ENCODE measurements around the gene CAMTA1.
A peak's percentile ranks its signal among the peaks of the same experiment; 100 is the strongest.
"Not testable (repeated sequence)": the region's sequence is repeated elsewhere in the genome, so short reads cannot be mapped to it uniquely, and the experiment has no call there.

Gene CAMTA1

DNA sequence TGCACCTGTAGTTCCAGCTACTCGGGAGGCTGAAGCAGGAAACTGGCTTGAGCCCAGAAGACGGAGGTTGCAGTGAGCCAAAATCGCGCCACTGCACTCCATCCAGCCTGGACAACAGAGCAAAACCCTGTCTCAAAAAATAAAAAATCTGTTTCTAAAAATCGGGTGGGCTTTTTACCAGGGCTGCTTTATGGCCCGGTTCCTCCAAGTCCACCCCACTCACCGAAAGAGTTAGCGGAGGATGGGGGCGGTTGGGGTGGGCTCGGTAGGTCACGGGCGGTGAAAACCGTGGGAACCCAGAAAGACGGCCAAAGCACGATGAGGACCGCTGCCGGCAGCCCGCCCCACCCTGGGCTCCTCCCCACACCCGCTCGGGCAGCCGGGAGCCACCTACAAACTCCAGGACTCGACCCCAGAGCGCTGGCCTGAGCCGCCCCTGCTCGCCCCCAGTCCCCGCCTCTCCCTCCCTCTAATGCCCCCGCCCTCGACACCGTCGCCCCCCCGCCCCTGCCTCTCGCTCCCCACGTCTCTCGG, 998.0 kb downstream of the CAMTA1 start:
- no peak for DNase-seq (ENCODE audit: low read depth)

GRCh38 chr1:7783826-7784491, 998.7 kb downstream of the CAMTA1 start, which contains the start of gene PER3:
Gene PER3, plus strand, starts transcription at chr1:7784291. Its CDS starts 587 bp downstream, at chr1:7784878.
- DNase-seq (ENCODE audit: low read depth): peak; percentile 89

DNA sequence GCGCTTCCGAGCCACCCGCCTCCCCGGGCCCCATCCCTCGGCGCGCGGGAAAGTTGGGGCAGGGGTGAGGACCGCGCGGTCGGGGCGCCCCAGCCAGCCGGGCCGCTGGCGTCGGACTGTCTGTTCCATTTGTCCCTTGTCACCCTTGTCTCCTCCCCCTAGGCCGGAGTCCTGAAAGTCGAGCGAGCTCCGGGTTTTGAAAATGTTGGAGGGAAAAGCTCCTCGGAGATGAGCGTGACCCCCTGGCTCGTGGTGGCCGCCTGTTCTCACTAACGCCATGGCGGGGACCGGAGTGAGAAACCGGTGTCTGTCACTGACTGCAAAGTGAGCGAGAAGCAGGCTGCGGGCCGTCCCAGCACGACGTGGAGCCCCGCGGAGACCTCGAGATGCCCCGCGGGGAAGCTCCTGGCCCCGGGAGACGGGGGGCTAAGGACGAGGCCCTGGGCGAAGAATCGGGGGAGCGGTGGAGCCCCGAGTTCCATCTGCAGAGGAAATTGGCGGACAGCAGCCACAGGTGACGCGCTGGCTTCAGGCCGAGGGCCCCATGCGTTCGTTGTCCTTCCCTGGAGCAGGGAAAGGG, 999.3 kb downstream of the CAMTA1 start:
- DNase-seq (ENCODE audit: low read depth): no peak

GRCh38 chr1:7785108-7785507, 999.9 kb downstream of the CAMTA1 start:
- no peak for DNase-seq (ENCODE audit: low read depth)

DNA sequence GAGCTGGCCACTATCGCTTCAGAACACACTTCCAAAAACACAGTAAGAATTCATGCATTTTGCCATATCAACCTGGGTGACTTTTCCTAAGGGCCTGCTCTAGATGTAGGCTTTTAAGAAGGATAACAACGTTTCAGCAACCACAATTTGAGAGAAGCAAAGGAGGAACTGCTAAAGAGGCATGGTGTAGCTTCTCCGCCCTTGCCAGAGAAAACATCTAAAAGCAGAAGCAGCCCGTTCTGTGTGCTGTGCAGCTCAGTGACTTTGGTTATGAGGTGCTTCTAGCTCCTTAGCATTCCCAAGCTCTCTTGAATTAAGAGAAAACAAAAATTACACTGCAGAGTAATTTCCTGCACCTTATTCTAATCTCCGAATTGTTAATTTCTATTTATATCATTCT, 1001.5 kb downstream of the CAMTA1 start:
- DNase-seq (ENCODE audit: low read depth): no peak

DNA sequence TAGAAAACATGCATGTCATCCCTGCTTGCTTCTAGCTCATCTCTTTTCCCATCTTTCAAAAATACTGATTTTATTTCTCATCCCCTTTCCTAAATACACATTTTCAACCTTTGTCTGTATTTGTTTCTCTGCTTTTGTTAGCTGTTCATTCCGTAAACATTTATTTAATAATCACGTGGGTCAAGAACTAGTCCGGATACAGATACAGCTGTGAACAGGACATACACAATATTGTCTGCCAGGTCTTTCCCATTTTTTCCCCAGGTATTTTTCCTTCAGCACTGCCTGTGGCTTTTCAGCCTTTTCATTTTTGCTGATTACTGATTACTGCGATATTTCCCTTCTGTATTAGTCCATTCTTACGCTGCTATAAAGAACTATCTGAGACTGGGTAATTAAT, 1004.6 kb downstream of the CAMTA1 start:
- no peak for DNase-seq (ENCODE audit: low read depth)

DNA sequence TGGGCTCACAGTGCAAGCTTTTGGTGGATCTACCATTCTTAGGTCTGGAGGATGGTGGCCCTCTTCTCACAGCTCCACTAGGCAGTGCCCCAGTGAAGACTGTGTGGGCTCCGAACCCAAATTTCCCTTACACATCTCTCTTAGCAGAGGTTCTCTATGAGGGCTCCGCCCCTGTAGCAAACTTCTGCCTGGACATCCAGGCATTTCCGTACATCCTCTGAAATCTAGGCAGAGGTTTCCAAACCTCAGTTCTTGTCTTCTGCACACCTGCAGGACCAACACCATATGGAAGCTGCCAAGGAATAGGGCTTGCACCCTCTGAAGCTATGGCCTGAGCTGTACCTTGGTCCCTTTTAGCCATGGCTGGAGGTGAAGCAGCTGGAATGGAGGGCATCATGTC, 1005.8 kb downstream of the CAMTA1 start:
- not testable (repeated sequence) for DNase-seq (ENCODE audit: low read depth)

DNA sequence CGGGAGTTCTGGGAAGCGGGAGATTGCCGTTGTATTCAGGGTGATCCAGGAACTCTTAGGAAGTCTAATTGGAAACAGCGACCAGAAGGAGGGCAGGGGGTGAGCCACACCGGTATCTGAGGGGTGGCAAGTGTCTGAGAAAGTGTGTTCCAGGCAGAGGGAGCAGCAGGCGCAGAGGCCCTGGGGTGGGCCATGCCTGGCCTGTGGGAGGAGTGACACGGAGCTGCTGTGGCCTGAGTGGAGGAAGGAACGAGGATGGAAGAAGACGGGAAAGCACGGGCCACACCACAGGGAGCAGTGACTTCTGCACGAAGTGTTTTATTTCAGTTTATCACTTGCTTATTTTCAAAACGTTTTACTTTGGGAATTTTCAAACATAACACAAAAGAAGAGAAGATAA, 1010.2 kb downstream of the CAMTA1 start:
- DNase-seq (ENCODE audit: low read depth): no peak

DNA sequence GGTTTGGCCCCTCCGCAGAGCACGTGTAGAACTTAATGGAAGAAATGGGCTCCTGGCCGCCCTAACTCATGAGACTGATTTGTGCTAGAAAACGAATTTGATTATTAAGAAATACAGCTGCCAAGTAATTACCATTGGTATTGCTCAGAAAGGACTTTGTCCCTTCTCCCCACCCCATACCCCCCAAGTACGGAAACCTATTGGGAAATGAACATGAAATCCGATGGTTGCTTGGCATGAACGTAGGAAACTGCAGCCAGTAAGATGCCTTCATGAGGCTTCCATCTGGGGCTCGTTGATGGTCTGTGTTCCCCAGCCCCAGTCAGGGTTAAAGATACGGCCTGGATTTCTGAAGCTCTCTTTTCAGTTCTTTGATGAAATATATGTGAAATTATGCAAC, 1020.2 kb downstream of the CAMTA1 start:
- DNase-seq (ENCODE audit: low read depth): no peak

DNA sequence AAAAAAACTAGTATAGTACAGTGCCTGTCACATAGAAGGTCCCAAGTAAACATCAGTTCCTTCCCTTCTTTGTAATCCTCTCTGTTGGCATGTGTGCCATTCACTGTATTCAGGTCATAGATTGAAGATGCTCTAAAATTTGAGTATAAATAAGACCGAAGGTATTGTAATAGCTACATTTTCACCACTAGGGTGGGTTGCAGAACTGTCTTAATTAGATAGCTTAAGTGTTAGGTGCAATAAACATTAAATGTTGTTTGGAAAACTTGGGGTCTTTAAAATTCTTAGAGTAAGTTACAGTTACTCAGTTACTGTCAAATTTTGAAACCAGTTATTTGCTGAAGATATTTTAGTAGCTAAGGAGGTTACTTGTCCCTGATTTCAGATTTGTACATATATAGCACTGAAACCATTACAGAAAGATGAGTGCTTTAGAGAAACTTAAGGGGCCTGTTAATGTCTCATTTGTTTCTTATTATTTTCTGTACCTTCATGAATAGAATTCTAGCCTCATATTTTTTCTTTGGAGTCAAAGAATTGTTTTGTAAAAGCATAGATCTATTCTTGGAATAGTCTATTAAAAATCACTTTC, 1023.1 kb downstream of the CAMTA1 start:
- no peak for DNase-seq (ENCODE audit: low read depth)

DNA sequence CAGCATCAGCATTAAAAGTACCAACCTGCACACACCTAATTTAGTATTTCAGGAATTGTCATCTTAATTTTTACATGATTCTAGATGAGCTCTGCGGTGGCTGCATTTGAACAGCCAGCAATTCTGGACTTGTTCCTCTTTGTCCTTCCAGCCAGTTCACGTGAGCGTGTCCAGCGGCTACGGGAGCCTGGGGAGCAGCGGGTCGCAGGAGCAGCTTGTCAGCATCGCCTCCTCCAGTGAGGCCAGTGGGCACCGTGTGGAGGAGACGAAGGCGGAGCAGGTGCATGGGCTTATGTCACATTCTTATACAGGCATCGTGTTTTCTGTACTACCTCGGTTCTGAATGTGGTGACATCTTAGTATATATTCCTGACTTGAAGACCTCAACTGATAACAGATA, 1024.5 kb downstream of the CAMTA1 start:
- no peak for DNase-seq (ENCODE audit: low read depth)

GRCh38 chr1:7810395-7810794, 1025.1 kb downstream of the CAMTA1 start:
- DNase-seq (ENCODE audit: low read depth): peak; percentile 74

DNA sequence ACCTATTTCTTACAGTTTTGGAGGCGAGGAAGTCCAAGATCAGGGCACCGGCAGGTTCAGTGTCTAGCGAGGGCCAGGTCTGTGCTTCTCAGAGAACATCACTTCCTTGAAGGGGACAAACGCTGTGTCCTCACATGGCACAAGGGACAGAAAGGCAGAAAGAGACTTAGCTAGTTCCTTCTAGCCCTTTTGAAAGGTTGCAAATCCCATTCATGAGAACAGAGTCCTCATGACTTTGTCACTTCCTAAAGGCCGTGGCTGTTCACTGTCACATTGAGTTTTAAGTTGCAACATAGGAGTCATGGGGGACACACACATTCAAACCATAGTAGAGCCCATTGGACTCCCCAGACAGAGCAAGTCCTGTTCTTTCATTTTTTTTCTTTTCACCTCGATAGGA, 1026.2 kb downstream of the CAMTA1 start:
- DNase-seq (ENCODE audit: low read depth): no peak

DNA sequence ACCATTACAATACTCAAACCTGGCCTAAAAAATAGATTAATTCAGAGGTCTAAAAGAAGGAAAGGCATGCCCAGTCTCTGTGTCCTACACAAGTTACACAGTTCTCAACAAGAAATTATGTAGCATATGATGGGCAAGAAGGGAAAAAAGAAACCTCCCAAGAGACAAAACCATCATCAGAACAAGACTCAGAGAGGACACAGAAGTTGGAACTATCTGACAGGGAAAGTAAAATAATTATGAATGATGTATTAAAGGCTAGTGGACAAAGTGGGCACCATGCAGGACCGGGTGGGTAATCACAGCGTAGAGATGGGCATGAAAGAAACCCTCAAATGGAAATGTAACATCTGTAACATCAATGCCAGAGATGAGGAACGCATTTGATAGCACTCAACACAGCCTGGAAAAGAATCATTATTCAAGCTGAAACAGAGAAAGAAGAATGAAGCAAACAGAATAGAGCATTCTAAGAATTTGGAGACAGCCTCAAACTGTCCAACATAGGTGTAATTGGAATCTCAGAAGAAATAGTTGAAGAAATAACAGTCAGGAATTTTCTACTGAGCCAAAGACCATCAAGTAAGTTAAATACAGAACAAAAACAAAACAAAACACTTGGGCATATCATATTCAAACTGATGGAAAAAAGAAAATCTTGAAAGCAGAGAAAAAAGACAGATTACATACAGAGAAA, 1028.6 kb downstream of the CAMTA1 start:
- no peak for DNase-seq (ENCODE audit: low read depth)
